HFFc6 (cell line): Measurements from ENCODE around the gene CACNA1C. TPM values are rescaled to one million over a fixed set of nuclear protein-coding genes. Genes with fewer than 3 reads are reported as not detected.
A peak's percentile ranks its signal among the peaks of the same experiment; 100 is the strongest.

Experiments
- DNase-seq: peaks from one replicate; pipeline ENCODE4 v3.0.0-alpha.2; 2018
- H3K27ac Mint-ChIP-seq: 2 replicates; pipeline ENCODE4 v1.8.0; 2020; ENCODE audit warnings: mild to moderate bottlenecking, mixed read lengths
- H3K27me3 Mint-ChIP-seq: 2 replicates; pipeline ENCODE4 v1.8.0; 2021; ENCODE audit warnings: mild to moderate bottlenecking, moderate library complexity, mixed read lengths; ENCODE audit not compliant: insufficient read depth
- H3K36me3 Mint-ChIP-seq: 2 replicates; pipeline ENCODE4 v1.8.0; 2021; ENCODE audit warnings: low read depth, mixed read lengths
- H3K4me1 Mint-ChIP-seq: 2 replicates; pipeline ENCODE4 v1.8.0; 2020; ENCODE audit warnings: low read depth, mixed read lengths
- H3K4me3 Mint-ChIP-seq: 2 replicates; pipeline ENCODE4 v1.8.0; 2020; ENCODE audit warnings: mild to moderate bottlenecking, moderate library complexity, mixed read lengths
- H3K9me3 Mint-ChIP-seq: 2 replicates; pipeline ENCODE4 v1.8.0; 2020; ENCODE audit warnings: mild to moderate bottlenecking, mixed read lengths
- total RNA-seq, 6 experiments: library from RNA; stranded (reverse); fragmentation: NEBNext Ultra II Directional; extraction: Animal tissue kit (Norgen Biotek cat#: 25700); gene quantifications; 2 replicates in 1 of 6; 3 replicates in 5 of 6; pipeline ENCODE4 v1.2.3, GENCODE V29; 2021
- TF ChIP-seq, protein P1 (sequence below): fragments of 200-600 bp; sonication (generic); IDR thresholded peaks from 2 replicates; pipeline ENCODE4 v1.5.0; 2021; ENCODE audit warnings: antibody characterized with exemption, mild to moderate bottlenecking

Gene CACNA1C
- total RNA-seq, 6 experiments from 2014 or later = 6.7 to 11.5 (median 10.6) TPM

DNA sequence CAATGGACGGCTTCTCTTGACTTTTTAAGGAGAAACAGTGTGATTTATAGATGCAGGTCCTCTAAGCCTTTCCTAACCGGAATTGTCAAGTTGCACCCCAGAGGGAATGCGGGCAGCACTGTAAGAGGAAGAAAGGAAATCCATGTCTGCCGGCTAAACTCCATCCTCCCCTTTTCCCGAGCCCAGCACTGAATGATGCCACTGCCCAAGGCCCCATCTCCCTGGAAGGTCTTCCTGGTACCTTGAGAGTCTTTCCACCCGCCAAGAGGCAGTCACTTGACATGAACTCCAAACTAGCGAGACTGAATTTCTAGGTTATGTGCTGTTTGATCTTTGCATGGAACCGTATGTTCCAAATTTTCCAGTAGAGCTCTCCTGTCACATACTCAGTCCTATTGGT, 428.6 kb downstream of the CACNA1C start:
- H3K27me3 Mint-ChIP-seq = peaks cover 3% of the 10 kb centered on the region; the same call in 1 of the 2 replicates
- no peak overlapping the region for H3K4me3 Mint-ChIP-seq
- peaks cover 10% of the 10 kb centered on the region; the same call in 1 of the 2 replicates for H3K36me3 Mint-ChIP-seq
- H3K9me3 Mint-ChIP-seq = no peaks in the 10 kb centered on the region
- no peak overlapping the region for H3K27ac Mint-ChIP-seq
- H3K4me1 Mint-ChIP-seq = peaks cover 20% of the 10 kb centered on the region
- no peak for DNase-seq
- TF ChIP-seq, protein P1, sequence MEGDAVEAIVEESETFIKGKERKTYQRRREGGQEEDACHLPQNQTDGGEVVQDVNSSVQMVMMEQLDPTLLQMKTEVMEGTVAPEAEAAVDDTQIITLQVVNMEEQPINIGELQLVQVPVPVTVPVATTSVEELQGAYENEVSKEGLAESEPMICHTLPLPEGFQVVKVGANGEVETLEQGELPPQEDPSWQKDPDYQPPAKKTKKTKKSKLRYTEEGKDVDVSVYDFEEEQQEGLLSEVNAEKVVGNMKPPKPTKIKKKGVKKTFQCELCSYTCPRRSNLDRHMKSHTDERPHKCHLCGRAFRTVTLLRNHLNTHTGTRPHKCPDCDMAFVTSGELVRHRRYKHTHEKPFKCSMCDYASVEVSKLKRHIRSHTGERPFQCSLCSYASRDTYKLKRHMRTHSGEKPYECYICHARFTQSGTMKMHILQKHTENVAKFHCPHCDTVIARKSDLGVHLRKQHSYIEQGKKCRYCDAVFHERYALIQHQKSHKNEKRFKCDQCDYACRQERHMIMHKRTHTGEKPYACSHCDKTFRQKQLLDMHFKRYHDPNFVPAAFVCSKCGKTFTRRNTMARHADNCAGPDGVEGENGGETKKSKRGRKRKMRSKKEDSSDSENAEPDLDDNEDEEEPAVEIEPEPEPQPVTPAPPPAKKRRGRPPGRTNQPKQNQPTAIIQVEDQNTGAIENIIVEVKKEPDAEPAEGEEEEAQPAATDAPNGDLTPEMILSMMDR = no peak

DNA sequence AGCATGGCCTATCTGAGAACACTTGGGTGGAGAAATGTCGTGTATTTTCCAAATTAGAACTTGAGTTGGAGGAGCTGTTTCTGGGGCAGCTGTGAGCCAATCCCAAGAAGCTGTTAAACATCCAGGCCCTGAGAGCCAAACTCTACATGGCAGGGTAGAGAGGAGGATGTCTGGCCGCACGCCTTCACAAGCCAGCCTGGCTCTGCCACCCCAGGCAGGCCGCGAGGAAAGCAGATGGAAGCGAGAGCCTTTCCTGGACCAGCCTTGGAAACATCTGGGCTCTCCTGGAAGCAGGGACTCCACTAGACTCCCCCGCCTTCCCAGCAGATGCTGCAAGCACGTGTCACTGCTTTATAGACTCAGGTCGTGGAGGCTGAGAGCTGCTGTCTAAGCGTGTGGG, 429.2 kb downstream of the CACNA1C start:
- no peak for DNase-seq
- TF ChIP-seq, protein P1 = no peak
- Mint-ChIP-seq H3K9me3 (no peaks in the 10 kb centered on the region), H3K27ac (no peak overlapping the region), H3K4me1 (peaks cover 16% of the 10 kb centered on the region), H3K4me3 (no peak overlapping the region), H3K36me3 (peaks cover 10% of the 10 kb centered on the region; the same call in 1 of the 2 replicates), H3K27me3 (peaks cover 3% of the 10 kb centered on the region; the same call in 1 of the 2 replicates)

DNA sequence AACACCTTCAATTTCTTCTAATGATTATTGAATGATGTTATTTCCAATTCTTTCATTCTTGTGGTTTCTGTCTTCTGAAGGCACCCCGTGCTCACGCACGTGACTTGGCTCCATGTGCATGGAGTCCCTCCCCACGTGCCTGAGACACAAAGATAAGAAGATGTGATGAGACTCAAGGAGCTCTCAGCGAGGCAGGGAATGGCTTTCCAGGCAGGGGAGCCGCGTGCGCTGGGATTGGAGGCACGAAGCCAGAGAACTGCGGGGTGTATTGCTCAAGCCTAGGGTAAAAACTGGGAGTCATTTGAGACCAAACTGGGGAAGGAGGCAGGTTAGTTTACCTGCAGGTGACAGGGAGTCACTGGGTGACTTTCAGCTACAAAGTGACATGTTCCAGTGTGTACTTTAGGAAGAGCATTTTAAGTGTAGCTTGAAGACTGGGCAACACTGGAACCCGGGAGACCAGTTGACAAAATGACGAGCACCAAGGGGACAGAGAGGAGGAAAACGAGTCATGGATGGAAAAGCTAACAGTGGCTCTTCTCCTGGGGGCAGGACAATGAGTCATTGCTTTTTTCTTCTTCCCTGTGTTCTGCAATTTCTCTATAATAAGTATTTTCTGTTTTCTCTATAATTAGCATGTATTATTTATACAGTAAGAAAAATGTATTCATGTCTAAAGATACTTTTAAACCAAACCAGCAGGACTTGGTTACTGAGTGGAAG, 430.3 kb downstream of the CACNA1C start:
- Mint-ChIP-seq H3K27me3 (peaks cover 3% of the 10 kb centered on the region; the same call in 1 of the 2 replicates), H3K9me3 (no peaks in the 10 kb centered on the region), H3K4me1 (peaks cover 12% of the 10 kb centered on the region), H3K4me3 (no peak overlapping the region), H3K27ac (no peak overlapping the region), H3K36me3 (peaks cover 10% of the 10 kb centered on the region; the same call in 1 of the 2 replicates)
- TF ChIP-seq, protein P1 = no peak
- peak; percentile 15 for DNase-seq

DNA sequence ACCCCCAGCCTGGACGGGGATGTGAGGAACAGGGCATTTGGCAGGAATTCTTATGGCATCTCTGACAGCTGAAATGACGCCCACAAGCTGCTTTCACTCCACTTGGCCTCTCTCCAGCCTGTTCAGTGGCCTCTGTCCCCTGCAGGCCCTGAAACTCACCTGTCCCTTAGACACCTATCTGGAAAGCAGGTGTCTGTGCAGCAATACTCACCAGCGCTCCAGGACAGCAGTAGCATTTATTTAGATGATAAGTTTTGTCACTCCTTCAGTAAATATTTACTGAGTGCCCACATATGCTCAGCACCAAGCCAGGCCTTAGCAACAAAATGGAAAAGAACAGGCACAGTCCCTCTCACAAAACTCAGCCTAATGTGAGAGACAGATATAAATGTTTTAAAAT, 430.9 kb downstream of the CACNA1C start:
- peaks cover 12% of the 10 kb centered on the region for H3K4me1 Mint-ChIP-seq
- TF ChIP-seq, protein P1 = no peak

DNA sequence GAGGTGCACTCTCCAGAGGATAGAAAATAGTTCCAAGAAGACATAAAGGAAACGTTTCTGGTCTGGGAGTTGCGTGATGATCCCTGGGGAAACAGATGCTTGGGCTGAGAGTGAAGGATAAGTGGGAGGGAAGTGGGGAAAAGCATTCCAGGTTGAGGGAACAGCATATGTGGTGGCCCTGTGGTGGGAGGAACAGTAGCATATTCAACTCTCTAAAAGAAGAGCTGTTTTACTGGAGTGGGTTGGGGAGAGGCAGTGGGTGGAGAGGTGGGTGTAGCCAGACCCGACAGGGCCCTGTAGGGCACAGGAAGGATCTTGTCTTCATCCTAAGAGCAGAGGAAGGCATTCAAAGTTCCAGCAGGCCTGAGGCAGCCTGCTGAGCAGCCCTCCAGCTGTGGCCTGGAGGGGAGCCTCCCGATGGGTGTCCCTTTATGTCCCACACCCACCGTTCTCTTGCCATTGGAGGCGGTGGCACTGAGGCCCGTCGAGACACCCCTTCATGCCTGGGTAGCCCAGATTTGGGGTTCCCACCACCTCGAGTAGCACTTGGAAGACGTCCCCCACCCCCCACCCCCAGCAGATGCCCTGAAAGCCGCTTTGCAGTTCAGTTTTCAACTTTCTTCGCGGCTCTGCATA, 431.5 kb downstream of the CACNA1C start:
- peaks cover 12% of the 10 kb centered on the region for H3K4me1 Mint-ChIP-seq
- TF ChIP-seq, protein P1 = no peak
- no peak overlapping the region for H3K27ac Mint-ChIP-seq
- no peaks in the 10 kb centered on the region for H3K9me3 Mint-ChIP-seq
- no peak for DNase-seq
- H3K36me3 Mint-ChIP-seq = peaks cover 10% of the 10 kb centered on the region; the same call in 1 of the 2 replicates
- H3K27me3 Mint-ChIP-seq = peaks cover 3% of the 10 kb centered on the region; the same call in 1 of the 2 replicates
- H3K4me3 Mint-ChIP-seq = no peak overlapping the region

More for the DNA sequence above, 430.9 kb downstream of the CACNA1C start:
- Mint-ChIP-seq H3K27me3 (peaks cover 3% of the 10 kb centered on the region; the same call in 1 of the 2 replicates), H3K9me3 (no peaks in the 10 kb centered on the region), H3K4me3 (no peak overlapping the region), H3K36me3 (peaks cover 10% of the 10 kb centered on the region; the same call in 1 of the 2 replicates), H3K27ac (no peak overlapping the region)
- DNase-seq = no peak
